ENCODE data around the gene TBCD.
"Not testable (repeated sequence)": the region's sequence is repeated elsewhere in the genome, so short reads cannot be mapped to it uniquely, and the experiment has no call there.

Gene TBCD

GRCh38 chr17:82775001-82775823 is 23.3 kb downstream of the TBCD start:
- TF ChIP-seq CTCF (IDR thresholded peaks at IDR 0.05; ENCODE audit: low read depth, low read length), result peak; percentile 92
- DNase-seq (ENCODE audit: extremely low read depth, low read depth), result no peak

DNA sequence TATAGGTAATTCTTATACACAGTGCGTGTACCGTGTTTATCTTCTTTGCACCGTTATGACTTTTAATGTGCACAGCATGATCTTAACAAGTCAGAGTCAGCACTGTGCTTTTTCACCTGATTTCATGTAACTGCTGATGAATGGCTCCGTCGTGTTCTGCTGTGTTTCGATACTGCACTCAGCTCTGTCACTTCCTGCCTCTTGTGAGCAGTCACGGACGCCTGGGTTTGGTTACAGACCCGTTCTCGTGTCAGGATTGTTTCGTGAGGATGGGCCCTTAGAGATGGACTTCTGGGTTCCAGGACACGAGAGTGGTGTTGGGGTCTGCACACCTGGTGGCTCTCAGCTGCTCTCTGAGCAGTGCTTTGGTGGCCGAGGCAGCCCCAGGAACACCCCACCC is 24.6 kb downstream of the TBCD start:
- no peak for DNase-seq (ENCODE audit: extremely low read depth, low read depth)
- no peak for TF ChIP-seq CTCF (IDR thresholded peaks at IDR 0.05; ENCODE audit: low read depth, low read length)

- DNase-seq (ENCODE audit: extremely low read depth, low read depth), result not testable (repeated sequence)
These were observed 26.0 kb downstream of the TBCD start for GRCh38 chr17:82777778-82778375.

DNA sequence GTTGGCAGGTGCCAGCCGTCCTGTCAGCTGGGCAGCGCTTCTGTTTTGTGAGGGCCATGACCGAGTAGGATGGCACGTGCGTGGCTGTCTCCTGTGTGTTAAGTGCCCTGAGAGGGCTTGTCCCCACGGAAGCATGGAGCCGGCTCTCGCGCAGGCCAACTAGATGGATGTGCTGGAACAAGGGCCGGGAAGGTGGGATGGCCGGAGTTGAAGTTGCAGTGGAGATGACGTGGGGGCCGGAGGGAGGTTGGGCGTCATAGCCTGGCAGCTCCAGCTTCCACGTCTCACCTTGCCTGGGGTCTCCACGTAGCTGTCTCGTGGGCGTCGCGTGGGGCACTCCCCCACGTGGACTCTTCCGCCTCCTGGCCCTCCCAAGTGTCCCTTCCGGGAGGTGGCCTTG is 27.7 kb downstream of the TBCD start:
- no peak for TF ChIP-seq CTCF (IDR thresholded peaks at IDR 0.05; ENCODE audit: low read depth, low read length)
- no peak for DNase-seq (ENCODE audit: extremely low read depth, low read depth)

- DNase-seq (ENCODE audit: extremely low read depth, low read depth), result no peak
- TF ChIP-seq CTCF (IDR thresholded peaks at IDR 0.05; ENCODE audit: low read depth, low read length), result no peak
These were observed 28.3 kb downstream of the TBCD start for GRCh38 chr17:82780195-82780594.

GRCh38 chr17:82780971-82781893 is 29.4 kb downstream of the TBCD start:
- TF ChIP-seq CTCF (IDR thresholded peaks at IDR 0.05; ENCODE audit: low read depth, low read length), result no peak
- DNase-seq (ENCODE audit: extremely low read depth, low read depth), result no peak

DNA sequence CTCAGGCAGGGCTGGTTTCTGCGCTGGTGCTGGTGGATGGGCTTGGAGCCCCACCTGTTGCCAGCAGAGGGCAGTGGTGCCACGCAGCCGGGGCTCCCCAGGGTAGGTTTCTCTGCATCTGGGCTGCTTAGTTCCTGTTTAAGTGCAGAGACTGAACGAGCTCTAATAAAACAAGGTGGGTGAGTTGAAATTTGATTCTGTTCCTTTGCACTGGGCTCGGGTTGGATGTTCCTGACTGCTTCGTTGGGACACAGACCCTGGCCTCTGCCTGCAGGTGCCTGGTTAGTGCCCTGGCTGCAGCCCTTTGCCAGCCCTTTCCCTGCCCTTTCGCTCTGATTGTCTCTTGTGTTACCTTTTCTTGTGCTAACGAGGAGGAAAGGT is 30.0 kb downstream of the TBCD start:
- DNase-seq (ENCODE audit: extremely low read depth, low read depth), result peak; percentile 44
- TF ChIP-seq CTCF (IDR thresholded peaks at IDR 0.05; ENCODE audit: low read depth, low read length), result peak; percentile 99

Measured in AG09319 (cell line).